GM12874 (cell line): ENCODE data around the gene ERMN.

Experiments
- CTCF ChIP-seq: IDR thresholded peaks from 2 replicates; pipeline ENCODE4 v1.5.1; 2011; ENCODE audit warnings: low read depth, mild to moderate bottlenecking, control low read depth, low read length, moderate library complexity; ENCODE audit not compliant: insufficient read depth

Gene ERMN

GRCh38 chr2:157312866-157313486 is 12.6 kb downstream of the ERMN start:
- TF ChIP-seq CTCF = no peak

GRCh38 chr2:157311706-157312105 is 13.9 kb downstream of the ERMN start:
- no peak for TF ChIP-seq CTCF

- no peak for TF ChIP-seq CTCF
Observed at GRCh38 chr2:157309878-157310277, 15.7 kb downstream of the ERMN start.

- no peak for TF ChIP-seq CTCF
Observed at GRCh38 chr2:157307021-157307420, 18.6 kb downstream of the ERMN start.

GRCh38 chr2:157305723-157306110 is 19.9 kb downstream of the ERMN start:
- no peak for TF ChIP-seq CTCF

- no peak for TF ChIP-seq CTCF
Observed at GRCh38 chr2:157304811-157305722, 20.6 kb downstream of the ERMN start.

GRCh38 chr2:157303612-157304011 is 22.0 kb downstream of the ERMN start:
- TF ChIP-seq CTCF = no peak
